Endothelial cell of umbilical vein (primary cell): ENCODE results near the gene RASAL2.

Experiments used
- CTCF ChIP-seq, 2 donors: IDR thresholded peaks; 1 replicate in 1 of 2; 2 replicates in 1 of 2; pipeline ENCODE4 v1.5.1; 2011; ENCODE audit warnings: low read length in 2 of 2, mild to moderate bottlenecking in 2 of 2, moderate library complexity in 2 of 2, control low read depth in 1 of 2, inconsistent platforms in 1 of 2, low read depth in 1 of 2; ENCODE audit not compliant: insufficient read depth in 1 of 2; ENCODE audit errors: extremely low read depth in 1 of 2
- MYC ChIP-seq: IDR thresholded peaks from one replicate; pipeline ENCODE4 v1.6.1; 2011; ENCODE audit warnings: mild to moderate bottlenecking, low read depth, low read length
- POLR2A ChIP-seq: IDR thresholded peaks from 2 replicates; pipeline ENCODE4 v1.6.1; 2012; ENCODE audit warnings: low read depth, mild to moderate bottlenecking, control low read depth, low read length

- no peak for TF ChIP-seq CTCF (IDR thresholded peaks at IDR 0.05; ENCODE audit: extremely low read depth in 1 of 2, insufficient read depth in 1 of 2, low read depth in 1 of 2, low read length in 2 of 2)
- TF ChIP-seq POLR2A = no peak
- TF ChIP-seq MYC = no peak
Measured at GRCh38 chr1:178362747-178363146, 268.8 kb downstream of the RASAL2 start.
